ENCODE results near the gene BTBD7.

The BTBD7 gene

DNA sequence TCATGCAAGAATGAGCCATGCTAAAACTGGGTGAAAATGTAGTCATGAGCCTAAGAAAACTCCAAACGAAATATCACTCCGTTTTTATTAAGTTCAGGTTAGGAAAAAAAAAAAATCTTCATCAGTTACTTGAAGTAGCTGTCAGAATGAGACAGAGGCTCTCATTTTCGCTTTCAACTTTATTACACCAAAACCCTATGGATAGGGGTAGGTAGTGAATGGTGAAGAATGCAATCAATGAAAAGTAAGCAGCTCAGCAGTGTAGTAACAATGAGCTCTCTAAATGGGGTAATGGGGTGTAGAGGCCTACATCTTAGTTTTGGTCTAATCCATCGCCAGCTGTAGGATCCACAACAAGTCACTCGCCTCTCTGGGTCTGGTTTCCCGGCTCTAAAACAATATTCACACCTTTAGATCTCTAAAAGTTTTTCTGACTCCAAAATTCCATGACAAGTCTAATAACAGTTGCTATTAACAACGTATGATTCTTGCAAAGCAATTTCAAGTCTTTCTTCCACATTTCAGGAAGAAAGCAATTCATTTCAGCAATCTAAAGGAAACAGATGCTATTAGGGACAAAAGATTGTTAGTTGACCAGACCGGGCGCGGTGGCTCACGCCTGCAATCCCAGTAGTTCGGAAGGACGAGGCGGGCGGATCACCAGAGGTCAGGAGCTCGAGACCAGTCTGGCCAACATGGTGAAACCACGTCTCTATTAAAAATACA is 1.7 kb downstream of the BTBD7 start:
- no peak for DNase-seq (ENCODE audit: low read depth, low spot score)

DNA sequence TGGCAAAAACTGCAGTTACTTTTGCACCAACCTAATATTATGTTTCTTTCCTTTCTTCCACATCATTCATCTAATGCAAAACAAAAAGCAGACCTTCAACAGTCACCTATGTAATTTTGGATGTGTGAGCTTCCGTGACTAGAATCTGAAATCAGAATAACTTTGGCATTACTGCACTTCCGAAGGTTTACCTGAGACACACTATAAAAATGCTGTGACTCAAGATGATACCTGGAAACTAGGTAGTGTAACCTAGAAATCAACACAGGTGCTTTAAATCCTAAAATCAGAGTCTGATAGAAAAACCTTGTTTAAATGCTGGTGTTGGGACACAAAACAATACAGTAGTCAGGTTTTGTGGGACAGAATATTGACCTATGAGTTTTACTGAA is 2.2 kb downstream of the BTBD7 start:
- no peak for DNase-seq (ENCODE audit: low read depth, low spot score)

DNA sequence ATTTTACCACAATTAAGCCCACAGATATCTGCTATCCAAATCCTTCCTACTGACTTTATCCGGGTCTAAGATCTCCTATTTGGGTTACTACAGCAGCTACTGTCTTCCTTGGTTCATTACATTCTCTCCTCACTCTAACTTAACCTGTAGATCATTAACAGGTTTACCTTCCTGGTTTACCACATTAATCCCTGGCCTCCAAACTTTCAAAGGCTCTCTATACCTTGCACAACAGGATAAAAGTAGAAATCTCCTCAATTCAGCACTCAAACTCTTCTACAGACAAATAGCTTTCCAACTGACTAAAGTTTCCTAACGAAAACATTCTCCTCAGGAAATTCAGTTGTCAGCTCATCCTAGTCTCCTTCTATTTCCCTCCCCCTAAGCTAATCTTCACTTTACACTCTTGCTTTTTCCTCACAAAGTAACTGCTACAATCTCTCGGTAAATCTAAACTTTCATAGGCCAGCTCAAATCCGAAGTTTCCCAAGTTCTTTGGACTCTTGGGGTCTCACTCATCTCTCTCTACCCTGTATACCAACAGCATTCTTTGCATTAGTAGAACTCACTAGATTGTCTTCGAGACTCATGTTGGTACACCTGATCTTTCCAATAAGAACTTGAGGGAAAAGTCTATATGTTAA is 2.7 kb downstream of the BTBD7 start:
- DNase-seq (ENCODE audit: low read depth, low spot score): no peak

DNA sequence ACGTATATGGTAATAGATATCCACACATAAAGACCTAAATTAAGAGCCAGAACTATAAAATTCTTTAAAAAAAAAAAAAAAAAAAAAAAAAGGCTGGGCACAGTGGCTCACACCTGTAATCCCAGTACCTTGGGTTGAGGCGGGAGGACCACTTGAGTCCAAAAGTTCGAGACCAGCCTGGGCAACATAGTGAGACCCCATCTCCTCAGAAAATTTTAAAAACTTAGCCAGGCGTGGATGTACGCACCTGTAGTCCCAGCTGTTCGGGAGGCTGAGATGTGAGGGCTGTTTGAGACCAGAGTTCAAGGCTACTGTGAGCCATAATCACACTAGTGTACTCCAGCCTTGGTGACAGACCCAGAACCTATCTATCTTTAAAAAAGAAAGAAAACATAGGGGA is 4.3 kb downstream of the BTBD7 start:
- DNase-seq (ENCODE audit: low read depth, low spot score): no peak

DNA sequence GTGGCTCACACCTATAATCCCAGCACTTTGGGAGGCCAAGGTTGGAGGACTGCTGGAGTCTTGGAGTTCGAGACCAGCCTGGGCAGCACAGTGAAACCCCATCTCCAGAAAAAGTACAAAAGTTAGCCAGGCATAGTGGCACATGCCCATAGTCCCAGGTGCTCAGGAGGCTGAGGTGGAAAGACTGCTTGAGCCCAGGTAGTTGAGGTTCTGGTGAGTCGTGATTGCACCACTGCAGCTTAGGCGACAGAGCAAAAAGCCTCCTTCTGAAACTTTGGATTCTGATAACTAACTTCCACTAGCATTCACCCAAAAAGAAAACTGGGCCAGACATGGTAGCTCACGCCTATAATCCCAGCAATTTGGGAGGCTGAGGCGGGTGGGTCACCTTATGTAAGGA is 6.6 kb downstream of the BTBD7 start:
- no peak for DNase-seq (ENCODE audit: low read depth, low spot score)

DNA sequence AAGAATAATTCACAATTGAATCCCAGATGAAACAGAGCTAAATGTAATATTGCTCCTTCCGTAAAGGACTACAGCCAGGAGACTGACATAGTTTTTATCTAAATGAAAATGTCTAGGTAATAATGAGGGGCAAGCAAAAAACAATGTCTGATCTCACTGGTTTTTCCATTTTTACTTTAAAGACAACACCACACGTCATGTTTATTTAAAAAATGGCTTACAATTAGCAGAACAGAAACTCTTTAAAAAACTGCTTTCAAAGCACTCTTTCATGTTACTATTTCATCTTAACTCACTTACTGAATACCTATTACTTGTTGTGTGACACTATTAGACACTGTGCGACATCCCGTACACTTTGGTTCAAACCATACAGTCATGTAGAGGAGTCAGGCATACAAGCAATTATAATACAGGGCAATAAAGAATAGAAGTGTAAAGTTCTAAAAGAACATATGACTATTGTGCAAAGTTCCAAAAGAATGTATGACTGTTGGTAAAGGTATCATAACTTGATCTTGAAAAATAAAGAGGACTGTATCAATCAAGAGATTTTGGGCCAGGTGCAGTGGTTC is 9.1 kb downstream of the BTBD7 start:
- DNase-seq (ENCODE audit: low read depth, low spot score): no peak

DNA sequence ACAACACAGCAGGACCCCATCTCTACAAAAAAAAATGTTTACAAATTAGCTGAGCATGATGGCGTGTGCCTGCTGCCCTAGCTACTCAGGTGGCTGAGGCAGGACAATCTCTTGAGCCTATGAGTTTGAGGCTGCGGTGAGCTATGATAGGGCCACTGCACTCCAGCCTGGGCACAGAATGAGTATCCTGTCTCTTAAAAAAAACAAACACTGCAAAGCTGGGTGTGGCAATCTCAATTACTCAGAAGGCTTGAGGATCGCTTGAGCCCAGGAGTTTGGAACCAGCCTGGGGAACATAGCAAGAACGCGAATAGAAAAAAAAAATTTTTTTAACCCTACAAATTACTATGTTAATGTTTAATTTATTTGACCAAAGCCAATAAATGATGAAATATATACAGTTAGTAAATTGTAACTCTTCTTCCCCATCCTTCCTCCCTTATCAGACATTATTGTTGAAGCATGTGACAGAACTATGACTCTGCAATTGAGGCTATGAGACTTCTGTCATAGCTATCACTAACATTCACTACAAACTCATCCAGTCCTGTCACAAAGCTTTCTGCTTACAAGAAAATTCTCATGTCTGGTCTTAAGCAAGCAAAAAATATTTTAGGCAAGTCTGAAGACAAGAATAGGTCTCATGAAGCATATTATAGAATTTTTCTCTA is 9.8 kb downstream of the BTBD7 start:
- no peak for DNase-seq (ENCODE audit: low read depth, low spot score)

DNA sequence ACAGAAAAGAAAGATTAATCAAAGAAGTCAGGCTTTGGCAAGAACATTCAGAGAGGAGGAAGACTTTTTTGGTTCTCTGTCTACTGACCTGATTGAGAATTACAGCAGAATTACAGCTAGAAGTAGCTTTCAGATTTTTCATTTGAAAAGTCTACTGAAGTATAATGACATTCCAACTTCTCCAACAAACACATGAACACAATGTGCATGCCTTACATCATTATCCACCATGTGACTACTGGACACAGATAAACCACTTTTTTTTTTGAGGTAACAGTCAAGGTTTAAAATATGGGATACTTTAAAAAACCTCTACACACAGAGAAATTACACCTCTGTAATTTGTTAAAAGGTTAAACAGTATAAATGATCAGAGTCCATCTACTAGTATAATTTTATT is 12.3 kb downstream of the BTBD7 start:
- no peak for DNase-seq (ENCODE audit: low read depth, low spot score)

DNA sequence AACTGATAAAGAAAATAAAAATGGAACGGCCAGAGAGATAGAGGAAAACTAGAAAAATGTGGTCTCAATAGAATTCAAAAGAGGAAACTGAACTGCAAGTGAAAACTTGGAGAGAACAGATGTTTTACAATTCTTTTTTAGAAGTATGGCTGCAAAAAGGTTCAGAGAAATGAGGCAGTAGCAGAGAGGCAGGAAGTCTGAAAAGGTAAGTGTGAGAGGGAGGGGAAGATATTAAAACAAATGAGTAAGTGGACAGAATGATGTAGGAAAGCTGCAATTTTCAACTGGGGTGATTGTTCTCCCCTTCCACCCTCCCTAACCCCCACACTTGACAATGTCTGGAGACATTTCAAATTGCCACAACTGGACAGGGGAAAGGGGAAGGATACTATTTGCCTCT is 12.9 kb downstream of the BTBD7 start:
- DNase-seq (ENCODE audit: low read depth, low spot score): no peak

DNA sequence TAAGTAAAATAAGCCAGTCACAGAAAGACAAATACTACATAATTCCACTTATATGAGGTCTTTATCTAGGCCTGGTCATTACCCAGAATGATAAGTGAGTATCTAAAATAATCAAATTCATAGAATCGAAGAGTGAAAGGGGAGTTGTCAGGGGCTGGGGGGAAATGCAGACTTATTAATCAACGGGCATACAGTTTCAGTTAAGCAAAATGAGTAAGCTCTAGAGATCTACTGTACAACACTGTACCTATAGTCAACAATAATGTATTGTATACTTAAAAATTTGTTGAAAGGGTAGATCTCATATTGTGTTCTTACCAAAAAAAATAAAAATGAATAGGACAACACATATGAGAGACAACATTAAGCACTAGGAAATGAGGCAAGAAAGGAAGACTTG is 13.3 kb downstream of the BTBD7 start:
- DNase-seq (ENCODE audit: low read depth, low spot score): no peak

DNA sequence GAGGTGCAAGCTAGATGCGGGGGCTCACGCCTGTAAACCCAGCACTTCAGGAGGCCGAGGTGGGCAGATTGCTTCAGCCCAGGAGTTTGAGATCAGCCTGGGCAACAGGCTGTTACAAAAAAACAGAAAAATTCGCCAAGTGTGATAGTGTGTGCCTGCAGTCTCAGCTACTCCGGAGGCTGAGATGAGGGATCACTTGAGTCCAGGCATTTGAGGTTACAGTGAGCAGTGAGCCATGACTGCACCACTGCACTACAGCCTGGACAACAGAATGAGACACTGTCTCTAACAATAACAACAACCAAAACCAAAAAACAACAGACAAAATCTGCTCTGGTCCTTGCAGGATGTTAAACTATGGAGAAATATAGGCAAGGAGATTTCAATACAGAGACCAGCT is 13.9 kb downstream of the BTBD7 start:
- no peak for DNase-seq (ENCODE audit: low read depth, low spot score)

DNA sequence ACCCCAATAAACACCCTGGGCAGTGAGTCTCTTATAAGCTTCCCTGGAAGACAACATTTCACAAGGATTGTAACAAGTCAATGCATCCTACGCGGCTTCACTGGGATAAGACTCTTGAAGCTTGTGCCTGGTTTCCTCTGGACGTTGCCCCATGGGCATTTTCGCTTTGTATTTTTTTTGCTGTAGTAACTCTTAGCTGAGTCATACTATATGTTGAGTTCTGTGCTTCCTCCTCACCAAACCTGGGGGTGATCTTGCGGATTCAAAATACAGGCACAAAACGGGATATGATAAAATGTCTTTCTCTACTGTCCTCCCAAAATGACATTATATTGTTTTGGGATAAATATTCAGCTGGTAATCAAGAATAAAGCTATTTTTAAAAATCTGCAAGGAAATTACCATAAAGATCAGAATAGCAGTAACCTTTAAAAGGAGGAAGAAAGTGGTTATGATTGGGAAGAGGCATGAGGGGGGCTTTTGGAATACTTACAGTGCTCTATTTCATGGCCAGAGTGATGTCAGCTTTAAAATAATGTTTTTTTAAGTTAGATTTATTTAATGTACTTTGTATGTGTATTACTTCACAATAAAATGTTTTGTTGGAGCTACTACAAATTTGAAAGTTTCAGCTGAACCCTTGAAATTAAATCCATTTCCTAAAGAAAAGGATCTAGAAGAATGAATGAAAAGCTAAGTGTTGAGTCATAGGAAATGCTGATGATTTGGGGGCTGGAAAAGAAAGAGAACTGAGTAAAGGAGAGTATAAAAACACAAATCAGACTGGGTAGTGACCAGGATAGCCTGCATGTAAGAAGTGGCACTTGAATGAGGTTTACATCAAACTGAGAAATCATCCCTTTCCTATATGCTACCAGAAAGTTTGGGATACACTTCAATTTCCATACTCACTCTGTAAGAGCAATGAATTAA is 14.7 kb downstream of the BTBD7 start:
- DNase-seq (ENCODE audit: low read depth, low spot score): no peak

DNA sequence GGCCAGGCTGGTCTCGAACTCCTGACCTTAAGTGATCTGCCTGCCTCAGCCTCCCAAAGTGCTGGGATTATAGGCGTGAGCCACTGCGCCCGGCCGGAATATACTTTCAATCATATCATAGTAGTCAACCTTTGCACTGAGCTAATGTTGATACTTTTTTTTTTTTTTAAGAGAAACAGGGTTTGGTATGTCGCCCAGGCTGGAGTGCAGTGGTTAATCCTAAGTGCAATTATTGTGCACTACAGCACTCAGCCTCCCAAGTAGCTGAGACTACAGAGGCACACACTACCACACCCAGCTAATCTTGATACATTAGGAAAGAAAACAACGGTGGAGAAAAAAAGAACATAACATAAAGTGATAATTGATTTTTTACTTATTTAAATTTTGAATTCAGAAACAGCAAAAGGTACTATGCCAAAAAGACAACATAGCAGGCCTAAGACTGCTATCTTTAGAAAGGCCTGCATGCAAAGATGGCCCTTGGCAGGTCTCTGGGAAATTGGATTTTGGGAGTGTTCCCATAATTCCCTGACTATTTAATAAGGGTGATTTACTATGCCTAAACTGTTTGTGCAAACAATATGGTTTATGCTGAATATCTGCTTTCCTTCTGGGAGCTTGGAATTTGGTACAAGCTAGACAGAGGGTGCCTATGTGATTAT is 15.5 kb downstream of the BTBD7 start:
- no peak for DNase-seq (ENCODE audit: low read depth, low spot score)

DNA sequence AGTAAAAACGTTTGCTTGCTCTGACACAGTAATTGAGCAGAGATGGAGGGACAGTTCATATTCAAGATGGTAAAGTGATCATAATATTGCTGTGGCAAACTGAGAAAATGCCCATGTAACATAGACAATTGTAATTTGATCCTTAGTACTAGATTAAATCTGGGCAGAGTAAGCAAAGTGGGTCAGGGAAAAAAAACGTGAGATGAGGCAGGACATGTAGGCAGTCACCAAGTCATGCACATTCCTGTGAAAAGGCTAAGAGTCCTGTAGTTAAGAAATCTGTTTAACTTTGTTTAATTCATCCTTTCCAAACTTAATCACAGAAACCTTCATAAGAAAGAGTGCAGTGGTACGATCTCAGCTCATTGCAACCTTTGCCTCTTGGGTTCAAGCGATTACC is 16.1 kb downstream of the BTBD7 start:
- DNase-seq (ENCODE audit: low read depth, low spot score): no peak

DNA sequence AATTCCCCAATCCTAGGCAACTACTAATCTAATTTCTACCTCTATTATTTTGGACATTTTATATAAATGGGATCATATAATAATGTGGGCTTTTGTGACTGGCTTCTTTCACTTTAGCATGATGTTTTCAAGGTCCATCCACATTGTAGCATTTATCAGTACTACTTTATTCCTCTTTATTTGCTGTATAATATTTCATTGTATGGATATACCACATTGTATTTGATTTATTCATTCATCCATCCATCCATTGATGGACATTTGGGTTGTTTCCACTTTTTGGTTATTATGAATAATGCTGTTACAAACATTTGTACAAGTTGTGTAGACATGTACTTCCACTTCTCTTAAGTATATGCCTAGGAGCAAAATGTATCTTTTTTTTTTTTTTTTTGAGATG is 17.3 kb downstream of the BTBD7 start:
- DNase-seq (ENCODE audit: low read depth, low spot score): no peak

DNA sequence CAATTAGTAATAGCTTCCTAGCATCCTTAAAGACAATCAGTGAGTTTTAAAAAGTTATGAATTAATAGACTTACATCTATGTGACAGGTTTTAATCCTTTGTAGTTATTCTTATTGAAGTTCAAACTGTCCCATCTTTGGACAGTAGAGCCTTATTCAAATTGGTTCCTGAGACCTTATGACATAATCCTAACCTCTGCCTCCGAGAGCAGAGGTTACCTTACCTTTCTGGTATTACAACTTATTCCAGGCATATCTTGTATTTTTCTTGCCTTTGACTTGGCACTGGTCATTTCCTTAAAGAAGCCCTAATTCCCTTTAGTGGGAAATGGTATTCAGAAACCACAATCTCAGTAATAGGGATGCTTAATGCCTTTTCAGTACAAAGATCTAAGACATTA is 21.8 kb downstream of the BTBD7 start:
- DNase-seq (ENCODE audit: low read depth, low spot score): no peak

DNA sequence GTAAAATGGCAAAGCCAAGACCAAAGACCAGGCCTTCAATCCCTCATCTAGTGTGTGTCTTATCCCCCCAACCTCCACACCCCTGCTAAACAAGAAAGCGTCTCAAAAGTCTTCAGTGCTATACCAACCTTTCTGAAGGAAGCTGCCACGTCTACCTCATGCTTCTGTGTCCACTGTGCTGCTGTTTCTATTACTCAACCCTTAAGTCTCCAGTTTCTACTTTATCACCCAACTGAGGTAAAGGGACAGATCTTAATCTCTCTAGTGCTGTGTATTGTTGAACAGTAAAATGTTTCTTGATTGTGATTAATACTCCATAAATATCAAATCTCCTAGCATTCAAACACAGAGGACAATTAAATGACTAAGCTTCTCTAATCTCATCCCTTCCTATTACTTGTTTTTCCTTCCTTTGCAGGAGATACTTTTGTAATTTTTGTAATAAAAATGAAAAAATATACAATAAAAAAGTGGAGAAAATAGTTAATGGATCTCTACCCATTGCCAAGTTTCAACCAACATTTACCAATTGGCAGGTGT is 23.3 kb downstream of the BTBD7 start:
- no peak for DNase-seq (ENCODE audit: low read depth, low spot score)

DNA sequence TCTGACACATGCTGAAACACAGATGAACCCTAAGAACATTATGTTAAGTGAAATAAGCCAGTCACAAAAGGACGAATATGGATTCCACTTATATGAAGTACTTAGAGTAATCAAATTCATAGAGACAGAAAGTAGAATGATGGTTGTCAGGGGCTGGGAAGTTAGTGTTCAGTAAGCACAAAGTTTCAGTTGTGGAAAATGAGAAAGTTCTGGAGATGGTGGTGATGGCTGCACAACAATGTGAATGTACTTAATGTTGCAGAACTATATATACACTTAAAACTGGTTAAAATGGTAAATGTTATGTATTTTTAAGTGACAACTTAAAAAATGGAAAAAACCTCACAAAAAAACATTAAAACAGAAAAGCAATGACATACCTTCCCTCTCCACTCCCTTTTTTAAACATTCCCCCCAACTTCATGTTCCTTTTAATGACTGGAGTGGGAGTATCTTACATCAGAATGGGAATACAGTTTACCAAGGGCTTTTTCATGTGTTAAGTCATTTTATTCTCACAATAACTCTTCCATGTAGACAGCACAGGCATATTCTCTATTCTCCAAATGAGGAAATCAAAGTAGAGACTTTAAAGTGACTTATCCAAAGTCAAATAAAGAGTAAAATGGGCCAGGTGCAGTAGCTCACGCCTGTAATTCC is 24.0 kb downstream of the BTBD7 start:
- DNase-seq (ENCODE audit: low read depth, low spot score): no peak

DNA sequence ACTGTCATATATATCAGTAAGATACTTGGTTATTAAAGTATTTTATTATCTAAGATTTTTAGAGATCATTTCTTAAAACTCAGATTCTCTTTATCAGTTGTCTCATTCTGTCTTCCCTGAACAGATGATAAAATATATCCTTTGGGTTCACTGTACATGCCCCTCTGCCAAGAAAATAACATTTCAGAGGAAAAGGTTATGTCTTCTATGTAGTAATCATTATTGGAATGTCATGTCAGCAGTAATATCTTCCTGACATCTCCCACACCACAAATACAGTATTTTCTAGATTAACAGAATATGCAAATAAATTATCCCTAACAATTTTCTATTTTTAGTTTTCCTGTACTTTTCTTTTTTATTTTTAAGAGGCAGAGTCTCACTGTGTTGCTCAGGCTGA is 26.0 kb downstream of the BTBD7 start:
- no peak for DNase-seq (ENCODE audit: low read depth, low spot score)

DNA sequence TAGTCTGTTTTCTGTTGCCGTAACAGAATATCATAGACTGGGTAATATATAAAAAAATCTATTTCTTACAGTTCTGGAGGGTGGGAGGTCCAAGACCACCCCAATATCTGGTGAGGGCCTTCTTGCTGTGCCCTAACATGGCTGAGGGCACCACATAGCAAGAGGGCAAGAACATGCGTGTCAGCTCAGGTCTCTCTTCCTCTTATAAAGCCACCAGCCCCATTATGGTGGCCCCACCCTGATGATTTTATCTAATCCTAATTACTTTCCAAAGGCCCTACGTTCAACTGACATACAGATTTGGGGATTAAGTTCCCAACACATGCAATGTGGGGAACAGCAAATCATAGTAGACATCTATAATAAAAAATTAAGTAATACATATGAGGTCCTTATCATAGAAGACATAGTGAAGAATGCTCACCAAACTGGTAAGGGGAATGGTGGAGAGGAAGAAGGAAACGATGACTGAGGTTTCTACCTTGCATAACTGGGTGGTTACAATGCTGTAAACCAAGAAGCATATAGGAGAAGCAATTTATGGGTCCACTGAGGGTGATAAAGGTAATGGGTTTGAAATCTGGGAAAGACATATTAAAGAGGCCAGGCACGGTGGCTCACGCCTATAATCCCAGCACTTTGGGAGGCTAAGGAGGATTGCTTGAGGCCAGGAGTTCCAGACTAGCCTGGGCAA is 27.0 kb downstream of the BTBD7 start:
- no peak for DNase-seq (ENCODE audit: low read depth, low spot score)
